Measurements from ENCODE around the gene DNAI2. TPM values are rescaled to one million over a fixed set of nuclear protein-coding genes. Genes with fewer than 3 reads are reported as not detected.

DNAI2 gene
- total and polyA plus RNA-seq, 9 of the 15 experiments (the other 6 are each of a cell fraction or from before 2014, with no cell fraction given): not detected

- ChIA-PET CTCF (ENCODE audit: low intra/inter-chr PET ratio) (no interaction called here), POLR2A (interaction anchor here (0.7 to 1.2 kb wide), 3 partner anchors 8 to 33 kb away, joined by 3 to 4 read pairs (median 4); no protein-coding TSS in a partner anchor)
- H3K9me1 ChIP-seq (ENCODE audit: control insufficient read depth, insufficient read depth, low read length): no peaks in the 10 kb centered on the region
- DNase-seq (ENCODE audit: extremely low read depth in 1 of 4, low spot score in 3 of 4) (peak in 3 of 4 experiments; percentile 29 to 37 (median 35)), ATAC-seq (no peak), FAIRE-seq (peak; percentile 6)
- intact Hi-C loops (cut with micrococcal nuclease) (no loop called here), in situ Hi-C loops (cut with MboI) (no loop called here)
- peaks cover 5 to 14% of the 10 kb centered on the region in 2 experiments; a peak in 4 of 5 replicates for H3K4me1 ChIP-seq (replicated peaks in 1 of 2; ENCODE audit: control insufficient read depth in 2 of 2, insufficient read depth in 2 of 2, low read length in 2 of 2)
- 6% methylated on average over 10 of the region's 10 CpGs for WGBS (ENCODE audit: insufficient coverage, low coverage, missing lambda C conversion rate)
- 0 out of 2 replicates have a peak, but pooled peaks cover 3% of the 10 kb centered on the region for H4K20me1 ChIP-seq (replicated peaks; ENCODE audit: control insufficient read depth, insufficient read depth, low read length)
- no peak overlapping the region for H3K4me3 ChIP-seq
- H3K79me2 ChIP-seq (ENCODE audit: control insufficient read depth, insufficient read depth, low read length): no peaks in the 10 kb centered on the region
- peaks cover 0 to 12% of the 10 kb centered on the region in 2 experiments; a peak in 3 of 5 replicates for H3K27me3 ChIP-seq (ENCODE audit: control insufficient read depth in 2 of 2, insufficient read depth in 2 of 2, low read length in 2 of 2)
- H3K27ac ChIP-seq (ENCODE audit: extremely low read depth, low read depth, low read length): no peak overlapping the region
- no peaks in the 10 kb centered on the region for H3K36me3 ChIP-seq (ENCODE audit: control insufficient read depth, insufficient read depth, low read length)
- no peak overlapping the region for H3K9ac ChIP-seq (ENCODE audit: insufficient read depth in 1 of 2, low read depth in 2 of 2, low read length in 2 of 2)
- no peak overlapping the region for H2AFZ ChIP-seq (ENCODE audit: low read depth, low read length)
- no peaks in the 10 kb centered on the region for H3K9me3 ChIP-seq (replicated peaks; ENCODE audit: control insufficient read depth, insufficient read depth, low read depth, low read length)
- no peak overlapping the region for H3K4me2 ChIP-seq (ENCODE audit: insufficient read depth, low read length)
- BruUV-seq (replicated peaks): no TSS peak
- TF ChIP-seq MTA1 (IDR thresholded peaks at IDR 0.05; ENCODE audit: borderline replicate concordance) (no peak), DLX4 (CRISPR knock-in tag; IDR thresholded peaks at IDR 0.05) (no peak), ZNF134 (CRISPR knock-in tag; conservative IDR thresholded peaks at IDR 0.05) (no peak), PRDM10 (IDR thresholded peaks at IDR 0.05; ENCODE audit: partially characterized antibody) (peak; percentile 28), HNRNPH1 (optimal IDR thresholded peaks at IDR 0.05; ENCODE audit: low read depth, low read length) (no peak), ZNF507 (tag; conservative IDR thresholded peaks at IDR 0.05) (no peak), CEBPB (tag; IDR thresholded peaks at IDR 0.05) (0 out of 2 replicates have a peak, but pooled peaks have one; percentile 27), IRF2 (CRISPR knock-in tag; IDR thresholded peaks at IDR 0.05) (no peak), ARID1B (IDR thresholded peaks at IDR 0.05) (peak; percentile 59), NCOA4 (IDR thresholded peaks at IDR 0.05; ENCODE audit: partially characterized antibody) (no peak), DIDO1 (tag; IDR thresholded peaks at IDR 0.05; ENCODE audit: low read depth) (no peak), HNRNPL (IDR thresholded peaks at IDR 0.05; ENCODE audit: low read depth, low read length) (no peak), MTA2 (IDR thresholded peaks at IDR 0.05; ENCODE audit: low read depth) (peak; percentile 27; the same call in 1 of the 2 replicates), CXXC5 (CRISPR knock-in tag; IDR thresholded peaks at IDR 0.05) (no peak), HNRNPK (IDR thresholded peaks at IDR 0.05; ENCODE audit: low read depth, low read length, poor library complexity, severe bottlenecking) (no peak), POU5F1 (IDR thresholded peaks at IDR 0.05; ENCODE audit: borderline replicate concordance, low read depth, low read length, partially characterized antibody) (no peak)
Observed at GRCh38 chr17:74227271-74228080, 46.6 kb upstream of the DNAI2 start.

All from K562 (cell line).